HL-60 (cell line): ENCODE data around the gene RBM33.

Experiments used
- CTCF ChIP-seq: IDR thresholded peaks from one replicate; pipeline ENCODE4 v1.5.1; 2011; ENCODE audit warnings: low read length, control low read depth, inconsistent platforms; ENCODE audit not compliant: insufficient read depth
- GABPA ChIP-seq: IDR thresholded peaks from 2 replicates; pipeline ENCODE4 v1.6.1; 2012; ENCODE audit warnings: low read depth
- POLR2AphosphoS5 ChIP-seq: IDR thresholded peaks from 2 replicates; pipeline ENCODE4 v1.6.1; 2012; ENCODE audit warnings: low read depth
- REST ChIP-seq: IDR thresholded peaks from 2 replicates; pipeline ENCODE4 v1.6.1; 2012; ENCODE audit warnings: low read depth; ENCODE audit not compliant: insufficient replicate concordance

GRCh38 chr7:155629171-155629570, 15.3 kb upstream of the RBM33 start:
- TF ChIP-seq CTCF (no peak), POLR2AphosphoS5 (no peak), REST (no peak), GABPA (no peak)
